K562 (cell line): ENCODE data around the gene PTAFR. TPM values are rescaled to one million over a fixed set of nuclear protein-coding genes. Genes with fewer than 3 reads are reported as not detected.

Experiments
- ATF1 ChIP-seq, 2 experiments: fragments of 450-650 bp in 1 of 2; IDR thresholded peaks; 2 replicates each; pipeline ENCODE4 v1.6.1; 2016; ENCODE audit warnings: missing compliant biosample characterization in 1 of 2, missing genetic modification characterization in 1 of 2
- BACH1 ChIP-seq: fragments of 200-800 bp; sonication (Bioruptor generic); IDR thresholded peaks from 2 replicates; pipeline ENCODE4 v1.6.1; 2016; ENCODE audit warnings: missing genetic modification characterization, missing compliant biosample characterization
- BCOR ChIP-seq: fragments of 450-650 bp; IDR thresholded peaks from 2 replicates; pipeline ENCODE4 v1.6.1; 2016
- BHLHE40 ChIP-seq: IDR thresholded peaks from 2 replicates; pipeline ENCODE4 v1.6.1; 2011; ENCODE audit warnings: low read length, improper control_type of control experiment
- BRD4 ChIP-seq: fragments of 200-600 bp; sonication (generic); IDR thresholded peaks from 2 replicates; pipeline ENCODE4 v1.6.1; 2017; ENCODE audit warnings: inconsistent platforms
- L3MBTL2 ChIP-seq: fragments of 450-650 bp; IDR thresholded peaks from 2 replicates; pipeline ENCODE4 v1.6.1; 2016; ENCODE audit warnings: mild to moderate bottlenecking, moderate library complexity
- MEF2D ChIP-seq: conservative IDR thresholded peaks from 2 replicates; pipeline ENCODE4 v1.6.1; 2016; ENCODE audit warnings: low read depth, missing genetic modification characterization, missing compliant biosample characterization
- NBN ChIP-seq: fragments of 450-650 bp; IDR thresholded peaks from 2 replicates; pipeline ENCODE4 v1.6.1; 2016; ENCODE audit warnings: low read depth, mild to moderate bottlenecking
- PBX2 ChIP-seq, 2 experiments: IDR thresholded peaks in 1 of 2; conservative IDR thresholded peaks in 1 of 2; 2 replicates each; pipeline ENCODE4 v1.6.1; 2016; ENCODE audit warnings: low read depth in 2 of 2, mild to moderate bottlenecking in 1 of 2, missing compliant biosample characterization in 1 of 2, missing genetic modification characterization in 1 of 2, moderate library complexity in 1 of 2
- POLR2AphosphoS2 ChIP-seq: IDR thresholded peaks from 2 replicates; pipeline ENCODE4 v1.6.1; 2012; ENCODE audit warnings: low read length, improper control_type of control experiment
- PYGO2 ChIP-seq: fragments of 450-650 bp; IDR thresholded peaks from 2 replicates; pipeline ENCODE4 v1.6.1; 2016; ENCODE audit warnings: mild to moderate bottlenecking, missing genetic modification characterization, moderate library complexity, missing compliant biosample characterization
- SMAD3 ChIP-seq: fragments of 450-650 bp; formaldehyde crosslinking; conservative IDR thresholded peaks from 2 replicates; pipeline ENCODE4 v1.4.0; 2020; ENCODE audit warnings: mild to moderate bottlenecking
- SMAD4 ChIP-seq: fragments of 250-450 bp; sonication (Bioruptor Pico); conservative IDR thresholded peaks from 2 replicates; pipeline ENCODE4 v1.8.0; 2021; ENCODE audit warnings: inconsistent platforms, mild to moderate bottlenecking, moderate library complexity
- TFE3 ChIP-seq: fragments of 450-650 bp; formaldehyde crosslinking; IDR thresholded peaks from 2 replicates; pipeline ENCODE4 v1.4.0; 2020; ENCODE audit warnings: mild to moderate bottlenecking, mixed read lengths
- TSC22D4 ChIP-seq: fragments of 450-650 bp; IDR thresholded peaks from 2 replicates; pipeline ENCODE4 v1.6.1; 2016; ENCODE audit warnings: missing genetic modification characterization, missing biosample characterization, control low read depth
- ZNF165 ChIP-seq: fragments of 250-450 bp; sonication (Bioruptor Pico); IDR thresholded peaks from 2 replicates; pipeline ENCODE4 v1.4.0; 2020; ENCODE audit warnings: borderline replicate concordance
- ZNF766 ChIP-seq: fragments of 200-800 bp; sonication (Bioruptor generic); conservative IDR thresholded peaks from 2 replicates; pipeline ENCODE4 v1.6.1; 2016; ENCODE audit warnings: missing genetic modification characterization, missing compliant biosample characterization
- polyA plus RNA-seq, 8 experiments: library from polyadenylated mRNA; depleted of rRNA in 4 of 8; stranded (reverse) in 5 of 8; unstranded in 3 of 8; fragments of >200 nt; fragmentation: Nextera tagmentation in 2 of 8; fragmentation: Illumina TruSeq in 1 of 8; extraction: Ambion mirVana in 2 of 8; extraction: Trizol in 1 of 8; gene quantifications; 2 replicates each; pipeline versions ENCODE4 v1.2.1 to v1.2.3, GENCODE V29; 2011 to 2014; ENCODE audit warnings: inconsistent platforms in 1 of 8, missing spikeins in 1 of 8
- total RNA-seq, 7 experiments: library from RNA; depleted of rRNA in 6 of 7; stranded (reverse); fragments of >200 nt in 6 of 7; fragmentation: Illumina TruSeq in 2 of 7; extraction: Trizol in 2 of 7; gene quantifications; 2 replicates each; pipeline versions ENCODE4 v1.2.1 to v1.2.3, GENCODE V29; 2011 to 2021; ENCODE audit warnings: low replicate concordance in 1 of 7
- TF ChIP-seq, protein P1 (sequence below): fragments of 250-450 bp; sonication (Bioruptor Pico); IDR thresholded peaks from 2 replicates; pipeline ENCODE4 v1.5.0; 2022; ENCODE audit warnings: mild to moderate bottlenecking
- TF ChIP-seq, protein P2 (sequence below): fragments of 250-450 bp; sonication (Bioruptor Pico); IDR thresholded peaks from 2 replicates; pipeline ENCODE4 v1.8.0; 2021; ENCODE audit warnings: borderline replicate concordance, mild to moderate bottlenecking, moderate library complexity; ENCODE audit not compliant: poor library complexity, severe bottlenecking

PTAFR gene
- total and polyA plus RNA-seq, 9 of the 15 experiments (the other 6 are each of a cell fraction or from before 2014, with no cell fraction given) = 0.15 to 0.55 (median 0.40) TPM; not detected in 1

DNA sequence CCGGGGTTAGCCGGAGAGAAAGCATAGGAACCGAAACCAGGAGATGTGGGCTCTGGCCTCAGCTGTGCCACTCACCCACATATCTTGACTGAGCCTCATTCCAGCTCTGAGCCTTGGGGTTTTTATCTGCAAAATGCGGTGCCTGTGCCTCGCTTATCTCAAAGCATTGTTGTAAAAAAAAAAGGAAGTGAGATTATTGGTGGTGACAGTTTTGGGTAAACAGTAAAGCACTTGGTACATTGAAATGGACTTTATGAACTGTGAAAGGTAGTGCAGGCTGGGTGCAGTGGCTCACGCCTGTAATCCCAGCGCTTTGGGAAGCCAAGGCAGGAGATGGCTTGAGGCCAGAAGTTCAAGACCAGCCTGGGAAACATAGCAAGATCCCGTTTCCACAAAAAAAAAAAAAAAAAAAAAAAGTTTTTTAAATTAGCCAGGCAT is 3.8 kb downstream of the PTAFR start (continued):
- TF ChIP-seq ZNF165 (CRISPR knock-in tag) (peak; percentile 95), TFE3 (CRISPR knock-in tag) (no peak), BRD4 (no peak), BACH1 (tag) (peak; percentile 39; the same call in 1 of the 2 replicates), ATF1 (CRISPR knock-in tag; IDR thresholded peaks at IDR 0.05) (no peak), ATF1 (tag; IDR thresholded peaks at IDR 0.05) (peak; percentile 46), NBN (peak; percentile 92), SMAD4 (CRISPR knock-in tag) (peak; percentile 75), MEF2D (tag) (0 out of 2 replicates have a peak, but pooled peaks have one; percentile 61), TSC22D4 (no peak), PBX2 (CRISPR knock-in tag; IDR thresholded peaks at IDR 0.05; ENCODE audit: low read depth) (no peak), PBX2 (tag; conservative IDR thresholded peaks at IDR 0.05; ENCODE audit: low read depth) (peak; percentile 94), ZNF766 (CRISPR knock-in tag) (peak; percentile 85), SMAD3 (CRISPR knock-in tag) (peak; percentile 82; the same call in 1 of the 2 replicates), BCOR (peak; percentile 83), POLR2AphosphoS2 (no peak), L3MBTL2 (peak; percentile 32), PYGO2 (tag) (peak; percentile 67), BHLHE40 (peak; percentile 70)
- TF ChIP-seq, protein P1, sequence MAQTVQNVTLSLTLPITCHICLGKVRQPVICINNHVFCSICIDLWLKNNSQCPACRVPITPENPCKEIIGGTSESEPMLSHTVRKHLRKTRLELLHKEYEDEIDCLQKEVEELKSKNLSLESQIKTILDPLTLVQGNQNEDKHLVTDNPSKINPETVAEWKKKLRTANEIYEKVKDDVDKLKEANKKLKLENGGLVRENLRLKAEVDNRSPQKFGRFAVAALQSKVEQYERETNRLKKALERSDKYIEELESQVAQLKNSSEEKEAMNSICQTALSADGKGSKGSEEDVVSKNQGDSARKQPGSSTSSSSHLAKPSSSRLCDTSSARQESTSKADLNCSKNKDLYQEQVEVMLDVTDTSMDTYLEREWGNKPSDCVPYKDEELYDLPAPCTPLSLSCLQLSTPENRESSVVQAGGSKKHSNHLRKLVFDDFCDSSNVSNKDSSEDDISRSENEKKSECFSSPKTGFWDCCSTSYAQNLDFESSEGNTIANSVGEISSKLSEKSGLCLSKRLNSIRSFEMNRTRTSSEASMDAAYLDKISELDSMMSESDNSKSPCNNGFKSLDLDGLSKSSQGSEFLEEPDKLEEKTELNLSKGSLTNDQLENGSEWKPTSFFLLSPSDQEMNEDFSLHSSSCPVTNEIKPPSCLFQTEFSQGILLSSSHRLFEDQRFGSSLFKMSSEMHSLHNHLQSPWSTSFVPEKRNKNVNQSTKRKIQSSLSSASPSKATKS (CRISPR knock-in tag) = no peak
- TF ChIP-seq, protein P2, sequence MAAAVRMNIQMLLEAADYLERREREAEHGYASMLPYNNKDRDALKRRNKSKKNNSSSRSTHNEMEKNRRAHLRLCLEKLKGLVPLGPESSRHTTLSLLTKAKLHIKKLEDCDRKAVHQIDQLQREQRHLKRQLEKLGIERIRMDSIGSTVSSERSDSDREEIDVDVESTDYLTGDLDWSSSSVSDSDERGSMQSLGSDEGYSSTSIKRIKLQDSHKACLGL (CRISPR knock-in tag) = no peak
